NCI-H2171 (cell line): ENCODE measurements around the gene ME3.

Source experiments
- DNase-seq: peaks from one replicate; lab custom pipeline; 2025; lab: John Stamatoyannopoulos, UW

The ME3 gene

GRCh38 chr11:86514453-86514852, 158.0 kb downstream of the ME3 start:
- no peak for DNase-seq

GRCh38 chr11:86513746-86514373, 158.6 kb downstream of the ME3 start:
- no peak for DNase-seq

DNA sequence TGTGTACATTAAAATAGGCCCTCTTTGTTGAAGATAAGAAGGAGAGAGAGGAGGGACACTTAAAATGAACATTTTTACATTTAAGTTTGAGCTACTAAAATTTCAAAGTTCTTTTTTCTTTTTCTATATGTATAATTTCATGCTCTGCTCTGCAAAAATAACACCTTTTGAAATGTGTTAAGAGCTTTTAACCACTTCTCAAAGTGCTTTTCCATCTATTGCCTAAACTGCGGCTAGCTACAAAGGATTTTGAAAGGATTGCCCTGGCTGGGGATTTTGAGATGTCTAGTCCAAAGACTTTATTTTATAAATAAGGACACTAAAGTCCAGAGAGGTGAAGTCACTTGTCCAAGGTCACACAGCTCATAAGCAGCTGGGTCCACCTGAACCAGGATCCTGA, 159.3 kb downstream of the ME3 start:
- no peak for DNase-seq

GRCh38 chr11:86511086-86511551, 161.3 kb downstream of the ME3 start:
- no peak for DNase-seq

- DNase-seq = no peak
These were observed 161.7 kb downstream of the ME3 start for GRCh38 chr11:86510674-86511073.

GRCh38 chr11:86510097-86510496, 162.3 kb downstream of the ME3 start:
- no peak for DNase-seq

GRCh38 chr11:86509588-86509974, 162.8 kb downstream of the ME3 start:
- DNase-seq = no peak

- DNase-seq = no peak
These were observed 163.5 kb downstream of the ME3 start for GRCh38 chr11:86508604-86509587.

GRCh38 chr11:86507249-86507845, 165.1 kb downstream of the ME3 start:
- no peak for DNase-seq

- no peak for DNase-seq
These were observed 166.2 kb downstream of the ME3 start for GRCh38 chr11:86506235-86506634.

DNA sequence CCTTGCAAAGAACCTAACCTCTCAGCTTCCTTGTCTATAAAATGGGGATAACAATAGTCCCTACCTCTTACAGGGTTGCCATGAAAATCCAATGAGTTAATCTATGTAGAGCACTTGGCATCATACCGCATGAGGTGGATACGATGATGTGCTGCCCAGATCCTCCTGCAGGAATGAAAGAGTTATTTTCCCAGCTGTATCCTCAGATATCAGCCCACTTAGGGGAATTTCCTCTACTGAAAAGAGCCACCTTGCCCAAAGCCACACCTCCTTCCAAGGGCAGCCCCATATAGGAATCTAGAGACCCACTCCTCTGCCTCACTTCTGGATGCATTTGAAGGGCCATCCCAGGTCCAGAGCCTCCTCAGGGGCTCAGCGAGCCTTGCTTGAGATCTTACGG, 169.3 kb downstream of the ME3 start:
- DNase-seq = no peak

DNA sequence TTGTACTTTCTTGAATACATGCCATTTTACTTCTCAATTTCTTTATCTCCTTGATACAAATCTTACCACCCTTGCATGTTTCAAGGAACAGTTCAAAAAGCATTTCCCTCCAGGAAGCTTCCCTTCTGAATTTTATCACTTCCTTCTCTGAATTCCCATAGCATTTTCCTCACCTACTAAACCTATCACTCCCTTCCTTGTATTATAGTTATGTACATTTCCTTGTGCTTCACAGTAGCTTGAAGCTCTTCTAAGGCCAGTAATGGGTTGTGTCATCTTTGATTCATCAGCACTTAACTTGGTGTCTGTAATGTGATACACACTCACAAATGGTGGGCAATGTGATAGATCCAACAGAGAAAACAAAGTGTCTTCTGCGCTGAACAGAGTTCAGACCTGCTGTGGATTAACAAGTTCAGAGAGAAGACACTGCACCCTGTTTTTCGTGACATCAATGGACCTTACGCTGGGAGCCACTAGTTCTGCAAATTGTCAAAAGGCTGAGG, 170.2 kb downstream of the ME3 start:
- no peak for DNase-seq

DNA sequence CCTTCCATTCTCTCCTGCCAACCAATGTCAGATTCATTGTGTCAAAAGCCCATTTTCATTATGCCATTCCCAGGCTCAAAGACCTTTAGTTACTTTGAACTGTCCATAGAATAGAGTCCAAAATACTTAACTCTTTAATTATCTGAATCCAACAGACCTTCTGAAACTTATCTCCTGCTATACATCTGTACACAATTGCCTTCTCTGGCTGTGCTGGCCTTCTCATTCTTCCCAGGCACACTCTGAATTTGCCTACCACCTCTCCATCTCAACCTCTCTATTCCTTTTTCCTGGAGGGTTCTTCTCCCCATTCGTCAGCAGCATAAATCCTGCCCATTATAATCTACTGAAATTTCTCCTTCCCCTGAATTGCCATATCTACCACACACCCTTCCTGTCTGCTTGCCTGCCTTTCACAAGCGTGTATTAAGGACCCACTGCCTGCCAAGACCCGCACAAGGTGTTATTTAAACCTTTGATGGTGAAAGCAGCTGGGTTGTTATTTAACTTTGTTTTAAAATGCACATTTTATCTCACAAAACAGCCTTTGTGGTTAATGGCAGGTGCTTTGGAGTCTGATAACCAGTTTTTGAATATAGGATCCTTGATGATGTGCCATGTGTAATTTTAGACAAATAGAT, 171.8 kb downstream of the ME3 start:
- DNase-seq = no peak

- DNase-seq = no peak
These were observed 172.7 kb downstream of the ME3 start for GRCh38 chr11:86499723-86500129.

DNA sequence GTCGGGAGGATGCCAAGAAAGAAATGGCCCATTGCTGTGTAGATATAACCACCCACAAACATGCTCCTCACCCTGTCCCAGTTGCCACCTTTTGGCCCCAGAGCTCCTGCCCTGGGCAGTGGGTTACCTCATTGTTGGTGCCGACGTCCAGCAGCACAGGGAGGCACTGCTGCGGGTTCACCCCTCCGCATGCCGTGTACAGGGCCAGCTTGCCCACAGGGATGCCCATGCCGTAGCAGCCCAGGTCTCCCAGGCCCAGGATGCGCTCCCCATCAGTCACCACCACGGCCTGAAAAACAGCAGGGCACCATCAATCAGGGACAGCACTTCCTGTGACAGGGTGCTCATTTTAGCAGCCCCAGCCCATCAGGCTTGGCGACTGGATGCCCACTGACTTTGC, 174.6 kb downstream of the ME3 start:
- DNase-seq = no peak

GRCh38 chr11:86497310-86497709, 175.1 kb downstream of the ME3 start:
- no peak for DNase-seq

- DNase-seq = no peak
These were observed 177.1 kb downstream of the ME3 start for GRCh38 chr11:86495351-86495750.

DNA sequence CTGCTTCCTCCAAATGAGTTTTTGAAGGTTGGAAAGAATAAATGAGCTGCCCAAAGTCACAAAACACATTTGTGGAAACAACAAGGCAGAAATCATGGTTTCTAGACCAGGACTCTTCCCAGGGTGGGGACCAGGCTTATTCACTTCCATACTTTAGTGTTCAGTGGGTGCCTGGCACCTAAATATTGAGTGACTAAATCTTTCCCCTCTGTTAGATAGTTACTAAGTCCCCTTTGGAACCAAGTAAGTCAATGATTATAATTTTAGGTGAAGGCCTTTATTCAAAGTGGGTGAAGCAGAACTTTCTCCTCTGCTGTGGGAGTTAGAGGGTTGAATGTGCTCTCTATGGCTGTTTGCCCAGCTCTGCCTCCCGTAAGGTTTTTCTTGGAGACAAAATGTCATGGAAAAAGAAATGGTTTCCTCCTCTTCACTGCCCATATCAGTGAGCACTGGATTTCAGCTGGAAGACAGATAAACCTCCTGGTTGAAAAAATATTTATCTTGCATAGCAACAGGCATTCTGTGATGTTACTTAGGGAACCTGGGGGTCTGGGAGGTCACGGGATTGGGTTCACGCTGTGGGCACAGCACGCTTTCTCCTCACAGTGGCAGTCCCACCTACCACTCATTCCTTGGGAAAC, 179.9 kb downstream of the ME3 start:
- DNase-seq = no peak

GRCh38 chr11:86491027-86491426, 181.4 kb downstream of the ME3 start:
- no peak for DNase-seq

- no peak for DNase-seq
These were observed 181.8 kb downstream of the ME3 start for GRCh38 chr11:86490582-86490981.

DNA sequence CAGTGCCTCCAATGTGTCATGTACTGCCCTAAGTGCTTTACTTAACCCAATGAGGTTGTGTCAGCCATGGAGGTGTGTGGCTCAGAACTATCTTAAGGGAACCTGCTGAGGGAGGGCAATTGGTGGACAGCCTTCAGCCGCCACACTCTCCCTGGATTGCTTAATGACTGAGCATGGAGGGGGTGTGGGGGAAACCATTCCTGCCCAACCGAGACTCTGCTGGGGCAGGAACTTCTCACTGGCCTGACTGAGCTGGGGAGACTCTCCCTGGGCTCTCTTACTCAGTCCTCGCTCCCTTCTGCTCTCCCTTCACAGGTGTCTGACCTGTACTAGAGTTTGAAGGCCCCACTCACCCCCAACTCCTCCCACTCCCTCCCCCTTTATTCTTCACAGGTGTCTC, 183.0 kb downstream of the ME3 start:
- no peak for DNase-seq

DNA sequence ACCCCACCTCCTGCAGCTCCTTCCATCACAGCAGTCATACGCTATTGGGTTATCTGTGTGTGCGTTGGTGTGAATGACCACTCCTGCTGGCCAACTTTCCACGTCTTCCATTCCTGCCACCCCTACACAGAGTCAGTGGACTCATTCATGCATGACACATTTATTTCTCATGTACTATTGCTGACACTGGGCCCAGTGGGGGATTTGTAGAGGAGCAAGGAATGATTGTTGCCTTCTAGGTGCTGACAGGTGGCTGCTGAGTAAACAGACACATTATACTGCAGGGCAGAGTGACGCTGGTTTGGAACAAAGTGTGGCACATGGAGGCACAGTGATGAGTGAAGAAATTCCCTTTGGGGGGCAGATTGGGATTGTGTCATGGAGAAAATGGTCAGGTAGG, 183.9 kb downstream of the ME3 start:
- peak; percentile 98 for DNase-seq
